RWPE1 (cell line): Measurements from ENCODE around the gene TANGO6.

Experiments used
- CTCF ChIA-PET: fragments of 350-600 bp; sonication (Branson Sonifier 250); formaldehyde crosslinking; extraction: SDS; loops from one replicate; lab custom pipeline; 2021; lab: Yijun Ruan, JAX
- POLR2A ChIA-PET: fragments of 400-600 bp; formaldehyde crosslinking; extraction: SDS; loops from one replicate; lab custom pipeline; 2020; ENCODE audit warnings: antibody characterized with exemption; ENCODE audit not compliant: low non-redundant PET; lab: Yijun Ruan, JAX
- DNase-seq: peaks from one replicate; pipeline ENCODE4 v3.0.0; 2012; ENCODE audit warnings: low spot score
- H3K27ac ChIP-seq: fragments of 450-650 bp; 2 replicates; pipeline ENCODE4 v1.5.1; 2017
- CTCF ChIP-seq: fragments of 450-650 bp; conservative IDR thresholded peaks from 2 replicates; pipeline ENCODE4 v1.5.1; 2017; ENCODE audit warnings: low read depth, mild to moderate bottlenecking

The TANGO6 gene

GRCh38 chr16:68892214-68892613, 48.9 kb downstream of the TANGO6 start:
- no peak overlapping the region for H3K27ac ChIP-seq
- ChIA-PET POLR2A (no interaction called here), CTCF (interaction anchor here (0.8 to 1.0 kb wide), 2 partner anchors 10 to 46 kb away, joined by 3 to 7 read pairs; no protein-coding TSS in a partner anchor)
- TF ChIP-seq CTCF = no peak
- no peak for DNase-seq

- POLR2A ChIA-PET = no interaction called here
- TF ChIP-seq CTCF = no peak
- no peak overlapping the region for H3K27ac ChIP-seq
- CTCF ChIA-PET = no interaction called here
- DNase-seq = no peak
Observed at GRCh38 chr16:68892898-68893297, 49.6 kb downstream of the TANGO6 start.

- no peak for DNase-seq
- H3K27ac ChIP-seq = no peak overlapping the region
- POLR2A ChIA-PET = no interaction called here
- no peak for TF ChIP-seq CTCF
- CTCF ChIA-PET = no interaction called here
Observed at GRCh38 chr16:68893710-68894705, 50.7 kb downstream of the TANGO6 start.

- no peak for DNase-seq
- no peak for TF ChIP-seq CTCF
- CTCF ChIA-PET = no interaction called here
- POLR2A ChIA-PET = no interaction called here
- H3K27ac ChIP-seq = no peak overlapping the region
Observed at GRCh38 chr16:68894714-68895113, 51.4 kb downstream of the TANGO6 start.

GRCh38 chr16:68898026-68898425, 54.7 kb downstream of the TANGO6 start:
- H3K27ac ChIP-seq = no peak overlapping the region
- CTCF ChIA-PET = interaction anchor here (0.5 to 0.9 kb wide), 2 partner anchors 12 to 784 kb away, joined by 3 to 5 read pairs; no protein-coding TSS in a partner anchor
- no peak for TF ChIP-seq CTCF
- no peak for DNase-seq
- POLR2A ChIA-PET = no interaction called here

GRCh38 chr16:68900009-68900408, 56.7 kb downstream of the TANGO6 start:
- DNase-seq = no peak
- H3K27ac ChIP-seq = no peak overlapping the region
- TF ChIP-seq CTCF = no peak
- CTCF ChIA-PET = no interaction called here
- POLR2A ChIA-PET = no interaction called here
